A549 (cell line): ENCODE measurements around the gene TSSK6.

Experiments used
- FOSL2 ChIP-seq, 2 experiments: fragments of 450-650 bp in 1 of 2; fragments of >200 bp in 1 of 2; sonication (Bioruptor Twin) in 1 of 2; formaldehyde crosslinking; IDR thresholded peaks; 2 replicates each; pipeline versions ENCODE4 v1.5.0 to v1.6.1; 2016 to 2020; ENCODE audit warnings: mild to moderate bottlenecking in 1 of 2, moderate library complexity in 1 of 2
- MAX ChIP-seq: IDR thresholded peaks from 2 replicates; pipeline ENCODE4 v1.6.1; 2012
- POLR2A ChIP-seq: IDR thresholded peaks from 2 replicates; pipeline ENCODE4 v1.6.1; 2012; ENCODE audit warnings: mild to moderate bottlenecking, low read length
- SMC3 ChIP-seq: fragments of >200 bp; sonication (Bioruptor Twin); formaldehyde crosslinking; IDR thresholded peaks from 3 replicates; pipeline ENCODE4 v1.6.1; 2018; ENCODE audit warnings: inconsistent platforms
- ZNF302 ChIP-seq: fragments of 250-450 bp; sonication (Bioruptor Pico); IDR thresholded peaks from 2 replicates; pipeline ENCODE4 v1.9.0; 2021; ENCODE audit warnings: inconsistent platforms, mild to moderate bottlenecking, moderate library complexity

DNA sequence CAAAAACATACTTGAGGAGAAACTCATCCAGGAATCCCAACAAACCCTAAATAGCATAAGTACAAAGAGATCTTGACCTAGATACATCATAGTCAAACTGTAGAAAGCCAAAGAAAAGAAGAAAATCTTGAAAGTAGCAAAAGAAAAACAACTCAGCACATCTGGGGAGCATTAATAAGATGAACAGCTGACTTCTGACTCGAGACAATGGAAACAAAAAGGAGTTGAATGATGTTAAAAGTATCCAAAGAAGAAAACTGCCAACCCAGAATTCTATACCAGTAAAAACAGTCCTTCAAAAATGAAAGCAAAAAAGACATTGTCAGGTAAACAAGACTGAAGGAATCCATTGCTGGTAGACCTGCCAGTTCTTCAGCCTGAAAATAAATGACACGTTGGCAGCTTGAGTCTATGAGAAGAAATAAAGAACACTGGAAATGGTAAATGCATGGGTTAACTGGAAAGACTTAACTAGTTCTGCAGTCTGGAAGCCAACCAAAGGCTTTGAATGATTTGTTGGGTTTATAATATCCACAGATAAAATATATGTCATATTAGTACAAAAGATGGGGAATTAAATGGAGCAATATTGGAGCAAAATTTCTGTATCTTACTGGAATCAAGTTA, 46.8 kb downstream of the TSSK6 start:
- TF ChIP-seq POLR2A = no peak
- TF ChIP-seq FOSL2 (IDR thresholded peaks at IDR 0.05) = no peak
- TF ChIP-seq FOSL2 (CRISPR knock-in tag; IDR thresholded peaks at IDR 0.05) = no peak
- TF ChIP-seq SMC3 = no peak
- TF ChIP-seq ZNF302 (CRISPR knock-in tag) = no peak
- no peak for TF ChIP-seq MAX
